ENCODE data around the gene MAD1L1. TPM values are rescaled to one million over a fixed set of nuclear protein-coding genes. Genes with fewer than 3 reads are reported as not detected.

Gene MAD1L1
- total and polyA plus RNA-seq, 2 of the 13 experiments (the other 11 are each of a cell fraction or from before 2014, with no cell fraction given) = 17.4 to 64.7 TPM

DNA sequence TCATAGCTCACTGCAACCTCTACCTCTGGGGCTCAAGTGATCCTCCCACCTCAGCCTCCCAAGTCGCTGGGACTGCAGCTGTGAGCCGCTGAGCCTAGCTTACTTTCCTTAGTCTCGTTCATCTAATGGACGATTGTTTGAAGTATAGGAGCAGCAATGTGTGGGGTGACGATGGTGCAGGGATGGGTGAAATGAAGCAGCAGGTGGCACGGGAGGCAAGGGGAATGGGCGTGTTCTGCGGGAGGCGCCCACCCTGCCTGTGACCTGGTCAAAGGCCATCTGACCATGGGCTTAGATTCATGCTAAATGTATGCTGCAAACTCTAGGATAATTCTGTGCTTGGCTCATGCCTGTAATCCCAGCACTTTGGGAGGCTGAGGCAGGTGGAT lies 210.7 kb downstream of the MAD1L1 start (continued):
- TF ChIP-seq, protein P1, sequence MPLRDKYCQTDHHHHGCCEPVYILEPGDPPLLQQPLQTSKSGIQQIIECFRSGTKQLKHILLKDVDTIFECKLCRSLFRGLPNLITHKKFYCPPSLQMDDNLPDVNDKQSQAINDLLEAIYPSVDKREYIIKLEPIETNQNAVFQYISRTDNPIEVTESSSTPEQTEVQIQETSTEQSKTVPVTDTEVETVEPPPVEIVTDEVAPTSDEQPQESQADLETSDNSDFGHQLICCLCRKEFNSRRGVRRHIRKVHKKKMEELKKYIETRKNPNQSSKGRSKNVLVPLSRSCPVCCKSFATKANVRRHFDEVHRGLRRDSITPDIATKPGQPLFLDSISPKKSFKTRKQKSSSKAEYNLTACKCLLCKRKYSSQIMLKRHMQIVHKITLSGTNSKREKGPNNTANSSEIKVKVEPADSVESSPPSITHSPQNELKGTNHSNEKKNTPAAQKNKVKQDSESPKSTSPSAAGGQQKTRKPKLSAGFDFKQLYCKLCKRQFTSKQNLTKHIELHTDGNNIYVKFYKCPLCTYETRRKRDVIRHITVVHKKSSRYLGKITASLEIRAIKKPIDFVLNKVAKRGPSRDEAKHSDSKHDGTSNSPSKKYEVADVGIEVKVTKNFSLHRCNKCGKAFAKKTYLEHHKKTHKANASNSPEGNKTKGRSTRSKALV (CRISPR knock-in tag; IDR thresholded peaks at IDR 0.05) = no peak
- TF ChIP-seq ZNF350 (CRISPR knock-in tag; IDR thresholded peaks at IDR 0.05; ENCODE audit: borderline replicate concordance, low read depth) (no peak), CC2D1A (CRISPR knock-in tag; IDR thresholded peaks at IDR 0.05) (no peak), ZSCAN31 (CRISPR knock-in tag; IDR thresholded peaks at IDR 0.05; ENCODE audit: low read depth) (no peak)

- H3K27me3 ChIP-seq (ENCODE audit: control insufficient read depth in 1 of 2, insufficient read depth in 2 of 2, low read length in 2 of 2) = no peaks in the 10 kb centered on the region
- FAIRE-seq = no peak
- peaks cover 2% of the 10 kb centered on the region for H3K79me2 ChIP-seq (ENCODE audit: insufficient read depth, low read length)
- intact Hi-C loops (cut with micrococcal nuclease; ENCODE audit: unreplicated experiment) (no loop called here), in situ Hi-C loops (cut with HindIII; ENCODE audit: extremely low pct_ligation_motif_present, low pct_unique_long_range_greater_than_20kb) (no loop called here)
- CTCF ChIA-PET (ENCODE audit: low intra/inter-chr PET ratio, low total read pairs) = no interaction called here
- POLR2A ChIA-PET = no interaction called here
- peaks cover 23% of the 10 kb centered on the region for H3K4me1 ChIP-seq (ENCODE audit: insufficient read depth, low read length)
- H3K4me2 ChIP-seq (ENCODE audit: low read depth, low read length) = no peak overlapping the region
- WGBS (ENCODE audit: low lambda C conversion rate) = 91% methylated on average over 30 of the region's 43 CpGs
- H3K4me3 ChIP-seq (replicated peaks in 1 of 3; ENCODE audit: insufficient read depth in 1 of 3, low read depth in 2 of 3, low read length in 3 of 3) = no peak overlapping the region
- TF ChIP-seq ZGPAT (CRISPR knock-in tag; IDR thresholded peaks at IDR 0.05) = no peak
- TF ChIP-seq, protein P2, sequence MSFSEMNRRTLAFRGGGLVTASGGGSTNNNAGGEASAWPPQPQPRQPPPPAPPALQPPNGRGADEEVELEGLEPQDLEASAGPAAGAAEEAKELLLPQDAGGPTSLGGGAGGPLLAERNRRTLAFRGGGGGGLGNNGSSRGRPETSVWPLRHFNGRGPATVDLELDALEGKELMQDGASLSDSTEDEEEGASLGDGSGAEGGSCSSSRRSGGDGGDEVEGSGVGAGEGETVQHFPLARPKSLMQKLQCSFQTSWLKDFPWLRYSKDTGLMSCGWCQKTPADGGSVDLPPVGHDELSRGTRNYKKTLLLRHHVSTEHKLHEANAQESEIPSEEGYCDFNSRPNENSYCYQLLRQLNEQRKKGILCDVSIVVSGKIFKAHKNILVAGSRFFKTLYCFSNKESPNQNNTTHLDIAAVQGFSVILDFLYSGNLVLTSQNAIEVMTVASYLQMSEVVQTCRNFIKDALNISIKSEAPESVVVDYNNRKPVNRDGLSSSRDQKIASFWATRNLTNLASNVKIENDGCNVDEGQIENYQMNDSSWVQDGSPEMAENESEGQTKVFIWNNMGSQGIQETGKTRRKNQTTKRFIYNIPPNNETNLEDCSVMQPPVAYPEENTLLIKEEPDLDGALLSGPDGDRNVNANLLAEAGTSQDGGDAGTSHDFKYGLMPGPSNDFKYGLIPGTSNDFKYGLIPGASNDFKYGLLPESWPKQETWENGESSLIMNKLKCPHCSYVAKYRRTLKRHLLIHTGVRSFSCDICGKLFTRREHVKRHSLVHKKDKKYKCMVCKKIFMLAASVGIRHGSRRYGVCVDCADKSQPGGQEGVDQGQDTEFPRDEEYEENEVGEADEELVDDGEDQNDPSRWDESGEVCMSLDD (CRISPR knock-in tag; IDR thresholded peaks at IDR 0.05; ENCODE audit: borderline replicate concordance) = no peak
- TF ChIP-seq ZNF790 (CRISPR knock-in tag; IDR thresholded peaks at IDR 0.05; ENCODE audit: borderline replicate concordance) = no peak
- TF ChIP-seq, protein P3, sequence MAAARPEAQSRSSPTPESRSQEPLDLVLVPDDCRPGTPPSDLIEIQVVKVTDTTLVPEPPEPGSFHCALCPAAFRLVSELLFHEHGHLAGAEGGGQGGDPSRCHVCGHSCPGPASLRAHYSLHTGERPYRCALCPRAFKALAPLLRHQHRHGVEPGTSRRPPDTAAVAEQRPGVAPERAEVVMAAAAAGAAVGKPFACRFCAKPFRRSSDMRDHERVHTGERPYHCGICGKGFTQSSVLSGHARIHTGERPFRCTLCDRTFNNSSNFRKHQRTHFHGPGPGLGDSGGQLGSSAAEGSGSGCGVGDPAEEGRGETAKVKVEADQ (CRISPR knock-in tag; IDR thresholded peaks at IDR 0.05; ENCODE audit: borderline replicate concordance) = no peak
- TF ChIP-seq ZNF670 (CRISPR knock-in tag; IDR thresholded peaks at IDR 0.05; ENCODE audit: borderline replicate concordance) = no peak
- TF ChIP-seq, protein P4, sequence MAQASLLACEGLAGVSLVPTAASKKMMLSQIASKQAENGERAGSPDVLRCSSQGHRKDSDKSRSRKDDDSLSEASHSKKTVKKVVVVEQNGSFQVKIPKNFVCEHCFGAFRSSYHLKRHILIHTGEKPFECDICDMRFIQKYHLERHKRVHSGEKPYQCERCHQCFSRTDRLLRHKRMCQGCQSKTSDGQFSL (CRISPR knock-in tag; IDR thresholded peaks at IDR 0.05) = no peak
- no peak for TF ChIP-seq RELA (CRISPR knock-in tag; IDR thresholded peaks at IDR 0.05)
- peak; percentile 37 for TF ChIP-seq AGO2 (optimal IDR thresholded peaks at IDR 0.05; ENCODE audit: low read depth, low read length)
- TF ChIP-seq KAT8 (CRISPR knock-in tag; IDR thresholded peaks at IDR 0.05) = no peak
- H3K9ac ChIP-seq (ENCODE audit: insufficient read depth, low read depth, low read length) = no peak overlapping the region
- DNase-seq (ENCODE audit: low spot score) = no peak
- BruUV-seq (replicated peaks) = no TSS peak
- H3K9me3 ChIP-seq (ENCODE audit: low read length) = peaks cover 9% of the 10 kb centered on the region
- H4K20me1 ChIP-seq (ENCODE audit: insufficient read depth, low read length) = no peaks in the 10 kb centered on the region
- H3K27ac ChIP-seq (ENCODE audit: extremely low read length, insufficient read depth, low read length) = no peak overlapping the region
- no peak for ATAC-seq
- no peak overlapping the region for H2AFZ ChIP-seq (ENCODE audit: low read length)
- peaks cover 1 to 4% of the 10 kb centered on the region in 2 experiments; a peak in 3 of 5 replicates for H3K36me3 ChIP-seq (replicated peaks in 1 of 2; ENCODE audit: control insufficient read depth in 1 of 2, insufficient read depth in 2 of 2, low read length in 2 of 2)
Measured at GRCh38 chr7:2019711-2020511, 212.8 kb downstream of the MAD1L1 start.

Data from HepG2 (cell line).